Heart left ventricle (tissue), 13 donors: Measurements from ENCODE around the gene RAB36.

Experiments
- POLR2A ChIP-seq, 2 donors: fragments of 450-650 bp; IDR thresholded peaks; one replicate each; pipeline ENCODE4 v1.6.1; 2017; ENCODE audit warnings: antibody characterized with exemption in 2 of 2, mild to moderate bottlenecking in 2 of 2, moderate library complexity in 2 of 2
- TF ChIP-seq, protein P1 (sequence below), 12 donors: fragments of 200-600 bp; sonication (generic) in 4 of 12; IDR thresholded peaks; one replicate each; pipeline versions ENCODE4 v1.5.0 to v1.8.0; 2018 to 2022; ENCODE audit warnings: antibody characterized with exemption in 12 of 12, mild to moderate bottlenecking in 5 of 12
- donor health status: ischemic (EF 13 %, LVEDD 7.1; RV severe dilation, severe dysfunction).
- donor health status: DM: no; HTN: yes; CAD: no.
- donor health status: DM: no; HTN: no; CAD: no.
- donor health status: ischemic (EF 25% LVEDD 6.9; RV normal size, moderate dysfunction).
- donor health status: ischemic (EF 25% LVEDD 5.7; RV mildly dilated, moderate dysfunction).
- donor health status: ischemic (EF 35%, LVEDD 5.7; RV mildly dilated, moderate dysfunction).
- donor health status: nonischemic (EF 11% LVEDD 7.7; RV severe dilation, severe dysfunction).
- donor health status: DM: yes; HTN: yes; CAD: no.
- donor health status: PGD.
- donor health status: ischemic (EF 29% LVEDD 5.4; RV normal size, mild dysfunction).
- donor health status: nonischemic (EF 23%, LVEDD 6.1; RV moderate dilation, normal function).

DNA sequence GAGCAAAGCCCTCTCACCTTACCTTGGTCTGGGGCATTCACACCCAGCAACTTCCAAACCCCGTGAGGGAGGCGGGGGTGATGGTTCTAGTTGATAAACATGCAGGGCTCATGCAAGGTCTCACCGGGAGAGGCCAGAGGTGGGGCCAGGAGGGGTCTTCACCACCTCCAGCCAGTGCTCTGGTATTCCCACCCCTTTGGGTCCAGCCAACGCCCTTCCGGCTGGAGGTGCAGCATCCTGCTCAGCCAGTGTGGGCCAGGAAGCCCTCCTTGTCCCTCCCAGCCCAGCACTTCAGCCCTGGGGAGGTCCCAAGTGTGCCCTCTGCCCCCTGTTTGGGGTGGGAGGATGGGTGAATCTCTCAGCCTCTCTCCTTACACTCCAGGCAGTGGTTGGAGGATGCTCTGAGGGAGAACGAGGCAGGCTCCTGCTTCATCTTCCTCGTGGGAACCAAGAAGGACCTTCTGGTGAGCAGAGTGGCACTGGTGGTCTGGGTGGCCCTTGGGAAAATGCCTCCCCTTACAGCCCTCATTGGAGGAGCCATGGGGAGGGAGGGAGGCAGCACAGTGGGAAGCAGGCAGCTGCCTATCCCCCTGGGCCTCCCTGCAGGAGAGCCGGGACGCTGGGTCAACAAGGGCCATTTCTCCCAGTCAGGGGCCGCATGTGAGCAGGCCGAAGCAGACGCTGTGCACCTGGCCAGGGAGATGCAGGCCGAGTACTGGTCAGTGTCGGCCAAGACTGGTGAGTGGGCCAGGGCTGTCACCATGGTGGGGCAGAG, 13.4 kb downstream of the RAB36 start:
- TF ChIP-seq, protein P1, sequence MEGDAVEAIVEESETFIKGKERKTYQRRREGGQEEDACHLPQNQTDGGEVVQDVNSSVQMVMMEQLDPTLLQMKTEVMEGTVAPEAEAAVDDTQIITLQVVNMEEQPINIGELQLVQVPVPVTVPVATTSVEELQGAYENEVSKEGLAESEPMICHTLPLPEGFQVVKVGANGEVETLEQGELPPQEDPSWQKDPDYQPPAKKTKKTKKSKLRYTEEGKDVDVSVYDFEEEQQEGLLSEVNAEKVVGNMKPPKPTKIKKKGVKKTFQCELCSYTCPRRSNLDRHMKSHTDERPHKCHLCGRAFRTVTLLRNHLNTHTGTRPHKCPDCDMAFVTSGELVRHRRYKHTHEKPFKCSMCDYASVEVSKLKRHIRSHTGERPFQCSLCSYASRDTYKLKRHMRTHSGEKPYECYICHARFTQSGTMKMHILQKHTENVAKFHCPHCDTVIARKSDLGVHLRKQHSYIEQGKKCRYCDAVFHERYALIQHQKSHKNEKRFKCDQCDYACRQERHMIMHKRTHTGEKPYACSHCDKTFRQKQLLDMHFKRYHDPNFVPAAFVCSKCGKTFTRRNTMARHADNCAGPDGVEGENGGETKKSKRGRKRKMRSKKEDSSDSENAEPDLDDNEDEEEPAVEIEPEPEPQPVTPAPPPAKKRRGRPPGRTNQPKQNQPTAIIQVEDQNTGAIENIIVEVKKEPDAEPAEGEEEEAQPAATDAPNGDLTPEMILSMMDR (IDR thresholded peaks at IDR 0.05), result no peak
- TF ChIP-seq POLR2A (IDR thresholded peaks at IDR 0.05), result no peak
